Measurements from ENCODE around the gene ARHGEF17. TPM values are rescaled to one million over a fixed set of nuclear protein-coding genes. Genes with fewer than 3 reads are reported as not detected.

The ARHGEF17 gene
- total and polyA plus RNA-seq, 4 donors, result 2.6 to 12.6 (median 5.7) TPM

- TF ChIP-seq, protein P1, sequence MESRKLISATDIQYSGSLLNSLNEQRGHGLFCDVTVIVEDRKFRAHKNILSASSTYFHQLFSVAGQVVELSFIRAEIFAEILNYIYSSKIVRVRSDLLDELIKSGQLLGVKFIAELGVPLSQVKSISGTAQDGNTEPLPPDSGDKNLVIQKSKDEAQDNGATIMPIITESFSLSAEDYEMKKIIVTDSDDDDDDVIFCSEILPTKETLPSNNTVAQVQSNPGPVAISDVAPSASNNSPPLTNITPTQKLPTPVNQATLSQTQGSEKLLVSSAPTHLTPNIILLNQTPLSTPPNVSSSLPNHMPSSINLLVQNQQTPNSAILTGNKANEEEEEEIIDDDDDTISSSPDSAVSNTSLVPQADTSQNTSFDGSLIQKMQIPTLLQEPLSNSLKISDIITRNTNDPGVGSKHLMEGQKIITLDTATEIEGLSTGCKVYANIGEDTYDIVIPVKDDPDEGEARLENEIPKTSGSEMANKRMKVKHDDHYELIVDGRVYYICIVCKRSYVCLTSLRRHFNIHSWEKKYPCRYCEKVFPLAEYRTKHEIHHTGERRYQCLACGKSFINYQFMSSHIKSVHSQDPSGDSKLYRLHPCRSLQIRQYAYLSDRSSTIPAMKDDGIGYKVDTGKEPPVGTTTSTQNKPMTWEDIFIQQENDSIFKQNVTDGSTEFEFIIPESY (IDR thresholded peaks at IDR 0.05), result no peak
- TF ChIP-seq HNF4A (conservative IDR thresholded peaks at IDR 0.05) (no peak), SP1 (IDR thresholded peaks at IDR 0.05) (no peak), RXRA (IDR thresholded peaks at IDR 0.05) (no peak), TAF1 (conservative IDR thresholded peaks at IDR 0.05) (no peak), RAD21 (IDR thresholded peaks at IDR 0.05) (no peak), JUND (IDR thresholded peaks at IDR 0.05) (no peak), EGR1 (IDR thresholded peaks at IDR 0.05; ENCODE audit: low read depth in 2 of 2) (no peak), GABPA (IDR thresholded peaks at IDR 0.05 in 1 of 2, conservative IDR thresholded peaks at IDR 0.05 in 1 of 2) (no peak), FOXA2 (IDR thresholded peaks at IDR 0.05) (no peak), NR2F2 (IDR thresholded peaks at IDR 0.05) (no peak)
- TF ChIP-seq, protein P2, sequence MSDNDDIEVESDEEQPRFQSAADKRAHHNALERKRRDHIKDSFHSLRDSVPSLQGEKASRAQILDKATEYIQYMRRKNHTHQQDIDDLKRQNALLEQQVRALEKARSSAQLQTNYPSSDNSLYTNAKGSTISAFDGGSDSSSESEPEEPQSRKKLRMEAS (IDR thresholded peaks at IDR 0.05), result no peak
Observed at GRCh38 chr11:73306977-73307322, 1.1 kb upstream of the ARHGEF17 start (continued).

DNA sequence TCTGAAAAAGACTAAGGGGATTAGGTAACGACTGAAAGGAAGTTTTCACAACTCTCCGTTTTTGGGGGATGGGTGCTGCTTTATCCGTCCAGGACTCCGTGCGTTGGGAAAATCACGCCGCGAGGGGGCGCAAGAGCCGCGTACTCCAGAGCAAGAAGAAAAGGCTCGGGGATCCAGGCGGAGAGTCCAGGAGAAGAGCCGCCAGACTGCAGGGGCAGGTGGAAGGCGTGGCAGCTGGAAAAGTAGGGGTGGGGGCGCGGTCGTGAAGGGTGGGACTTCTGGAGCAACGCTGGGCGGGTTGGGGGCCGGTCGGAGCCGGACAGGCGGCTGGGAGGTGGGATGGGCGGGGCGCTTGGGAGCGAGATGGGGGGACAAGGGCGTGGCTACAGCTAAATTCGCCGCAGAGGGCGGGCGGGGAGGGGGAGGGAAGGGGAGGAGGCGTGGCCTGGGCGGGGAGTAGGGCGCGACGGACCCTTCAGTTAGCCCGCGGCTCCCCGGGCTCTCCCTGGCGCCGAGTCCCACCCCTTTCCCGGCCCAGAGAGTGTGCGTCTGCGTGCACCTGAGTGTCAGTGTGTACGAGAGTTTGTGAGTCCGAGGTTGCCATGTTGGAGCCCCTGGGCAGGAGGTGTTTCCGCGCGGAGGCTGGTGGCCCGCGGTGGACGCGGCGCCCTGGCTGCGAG is 613 bp upstream of the ARHGEF17 start:
- under 1% methylated on average over 56 of the region's 56 CpGs for WGBS

More for the DNA sequence above, 613 bp upstream of the ARHGEF17 start:
- TF ChIP-seq, protein P3, sequence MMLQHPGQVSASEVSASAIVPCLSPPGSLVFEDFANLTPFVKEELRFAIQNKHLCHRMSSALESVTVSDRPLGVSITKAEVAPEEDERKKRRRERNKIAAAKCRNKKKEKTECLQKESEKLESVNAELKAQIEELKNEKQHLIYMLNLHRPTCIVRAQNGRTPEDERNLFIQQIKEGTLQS (IDR thresholded peaks at IDR 0.05), result no peak
- TF ChIP-seq, protein P2 (IDR thresholded peaks at IDR 0.05), result no peak
- no peak for TF ChIP-seq EGR1 (IDR thresholded peaks at IDR 0.05; ENCODE audit: low read depth in 2 of 2)
- peak; percentile 89 for TF ChIP-seq CTCF (IDR thresholded peaks at IDR 0.05; ENCODE audit: low read depth, low read length, missing input control)
- TF ChIP-seq HNF4A (conservative IDR thresholded peaks at IDR 0.05), result no peak
- TF ChIP-seq RAD21 (IDR thresholded peaks at IDR 0.05), result peak; percentile 87 to 94
- no peak for TF ChIP-seq FOXA2 (IDR thresholded peaks at IDR 0.05)
- no peak for TF ChIP-seq NR2F2 (IDR thresholded peaks at IDR 0.05)
- peak; percentile 37 for TF ChIP-seq YY1 (IDR thresholded peaks at IDR 0.05)
- no peak for TF ChIP-seq GABPA (IDR thresholded peaks at IDR 0.05 in 1 of 2, conservative IDR thresholded peaks at IDR 0.05 in 1 of 2)
- TF ChIP-seq, protein P4, sequence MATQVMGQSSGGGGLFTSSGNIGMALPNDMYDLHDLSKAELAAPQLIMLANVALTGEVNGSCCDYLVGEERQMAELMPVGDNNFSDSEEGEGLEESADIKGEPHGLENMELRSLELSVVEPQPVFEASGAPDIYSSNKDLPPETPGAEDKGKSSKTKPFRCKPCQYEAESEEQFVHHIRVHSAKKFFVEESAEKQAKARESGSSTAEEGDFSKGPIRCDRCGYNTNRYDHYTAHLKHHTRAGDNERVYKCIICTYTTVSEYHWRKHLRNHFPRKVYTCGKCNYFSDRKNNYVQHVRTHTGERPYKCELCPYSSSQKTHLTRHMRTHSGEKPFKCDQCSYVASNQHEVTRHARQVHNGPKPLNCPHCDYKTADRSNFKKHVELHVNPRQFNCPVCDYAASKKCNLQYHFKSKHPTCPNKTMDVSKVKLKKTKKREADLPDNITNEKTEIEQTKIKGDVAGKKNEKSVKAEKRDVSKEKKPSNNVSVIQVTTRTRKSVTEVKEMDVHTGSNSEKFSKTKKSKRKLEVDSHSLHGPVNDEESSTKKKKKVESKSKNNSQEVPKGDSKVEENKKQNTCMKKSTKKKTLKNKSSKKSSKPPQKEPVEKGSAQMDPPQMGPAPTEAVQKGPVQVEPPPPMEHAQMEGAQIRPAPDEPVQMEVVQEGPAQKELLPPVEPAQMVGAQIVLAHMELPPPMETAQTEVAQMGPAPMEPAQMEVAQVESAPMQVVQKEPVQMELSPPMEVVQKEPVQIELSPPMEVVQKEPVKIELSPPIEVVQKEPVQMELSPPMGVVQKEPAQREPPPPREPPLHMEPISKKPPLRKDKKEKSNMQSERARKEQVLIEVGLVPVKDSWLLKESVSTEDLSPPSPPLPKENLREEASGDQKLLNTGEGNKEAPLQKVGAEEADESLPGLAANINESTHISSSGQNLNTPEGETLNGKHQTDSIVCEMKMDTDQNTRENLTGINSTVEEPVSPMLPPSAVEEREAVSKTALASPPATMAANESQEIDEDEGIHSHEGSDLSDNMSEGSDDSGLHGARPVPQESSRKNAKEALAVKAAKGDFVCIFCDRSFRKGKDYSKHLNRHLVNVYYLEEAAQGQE (IDR thresholded peaks at IDR 0.05), result no peak
- no peak for TF ChIP-seq RXRA (IDR thresholded peaks at IDR 0.05)
- TF ChIP-seq FOXA1 (IDR thresholded peaks at IDR 0.05), result no peak
- TF ChIP-seq HNF4G (IDR thresholded peaks at IDR 0.05), result no peak
- peak; percentile 37 for TF ChIP-seq SP1 (IDR thresholded peaks at IDR 0.05)
- TF ChIP-seq JUND (IDR thresholded peaks at IDR 0.05), result no peak
- no peak for TF ChIP-seq TAF1 (conservative IDR thresholded peaks at IDR 0.05)
- TF ChIP-seq, protein P1 (IDR thresholded peaks at IDR 0.05), result no peak
- peak overlapping the region in 1 of 2 donors; percentile 30 for H3K9ac ChIP-seq (ENCODE audit: low read depth in 1 of 2, low read length in 2 of 2)
- H3K27me3 ChIP-seq (ENCODE audit: control insufficient read depth in 4 of 4, insufficient read depth in 4 of 4, low read length in 3 of 4), result no peaks in the 10 kb centered on the region
- H3K27ac ChIP-seq (ENCODE audit: low read depth in 1 of 2, low read length in 2 of 2), result peak overlapping the region; percentile 82 to 84
- H3K4me3 ChIP-seq (ENCODE audit: low read depth in 1 of 3, low read length in 3 of 3), result peak overlapping the region; percentile 48 to 73 (median 72)
- peak; percentile 96 for DNase-seq (ENCODE audit: low spot score)
- peaks cover 3 to 24% (median 13%) of the 10 kb centered on the region in 4 donors for H3K4me1 ChIP-seq (ENCODE audit: control insufficient read depth in 4 of 4, insufficient read depth in 4 of 4, low read length in 3 of 4)
- no peaks in the 10 kb centered on the region for H3K9me3 ChIP-seq (ENCODE audit: control insufficient read depth in 4 of 4, low read length in 3 of 4)
- H3K36me3 ChIP-seq (ENCODE audit: control insufficient read depth in 4 of 4, insufficient read depth in 3 of 4, low read depth in 1 of 4, low read length in 3 of 4), result no peaks in the 10 kb centered on the region

Measured in liver (tissue), 9 donors.